GM18858 (cell line): Measurements from ENCODE around the gene CA14.
"Not testable (repeated sequence)": the region's sequence is repeated elsewhere in the genome, so short reads cannot be mapped to it uniquely, and the experiment has no call there.

Experiments used
- ATAC-seq: cut with Tn5 transposase; IDR thresholded peaks from one replicate; pipeline ENCODE4 v1.9.1; 2021; ENCODE audit not compliant: unreplicated experiment

The CA14 gene

GRCh38 chr1:150235852-150236613 lies 21.5 kb upstream of the CA14 start, which contains the start of gene ANP32E:
ANP32E (minus strand) TSS chr1:150236112; CDS start chr1:150235786, 326 bp downstream.
- ATAC-seq, result peak; percentile 67

GRCh38 chr1:150236614-150237100 lies 20.9 kb upstream of the CA14 start:
- no peak for ATAC-seq

- ATAC-seq, result not testable (repeated sequence)
These were observed 20.4 kb upstream of the CA14 start for GRCh38 chr1:150237176-150237575.

DNA sequence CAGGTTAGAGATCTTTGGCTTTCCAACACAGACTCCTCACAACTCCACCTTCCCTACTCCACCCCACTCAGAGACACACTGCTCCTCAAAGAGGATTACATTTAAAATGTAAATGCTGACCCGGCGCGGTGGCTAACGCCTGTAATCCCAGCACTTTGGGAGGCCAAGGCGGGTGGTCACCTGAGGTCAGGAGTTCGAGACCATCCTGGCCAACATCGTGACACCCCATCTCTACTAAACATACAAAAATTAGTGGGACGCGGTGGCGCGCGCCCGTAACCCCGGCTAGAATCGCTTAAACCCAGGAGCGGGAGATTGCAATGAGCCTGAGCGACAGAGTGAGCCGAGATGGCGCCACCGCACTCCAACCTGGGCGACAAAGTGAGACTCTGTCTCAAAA lies 19.8 kb upstream of the CA14 start:
- no peak for ATAC-seq

DNA sequence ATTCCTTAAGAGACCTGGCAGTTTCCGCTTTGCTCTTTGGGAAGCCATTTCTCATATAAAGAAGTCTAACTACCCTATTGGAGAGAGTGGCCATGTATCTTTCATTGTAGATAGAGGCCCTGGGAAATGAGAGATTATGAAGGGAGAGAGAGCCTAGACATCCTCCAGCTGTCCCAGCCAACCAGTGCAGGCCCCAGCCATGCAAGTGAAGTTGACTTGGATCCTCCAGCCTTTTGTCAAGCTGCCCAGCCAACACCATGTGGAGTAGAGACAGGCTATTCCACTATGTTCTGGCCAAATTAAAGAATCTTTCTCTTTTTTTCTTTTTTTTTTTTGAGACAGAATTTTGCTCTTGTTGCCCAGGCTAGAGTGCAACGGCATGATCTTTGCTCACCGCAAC lies 14.6 kb upstream of the CA14 start:
- ATAC-seq, result no peak

- no peak for ATAC-seq
These were observed 7.6 kb upstream of the CA14 start for GRCh38 chr1:150249936-150250335.

DNA sequence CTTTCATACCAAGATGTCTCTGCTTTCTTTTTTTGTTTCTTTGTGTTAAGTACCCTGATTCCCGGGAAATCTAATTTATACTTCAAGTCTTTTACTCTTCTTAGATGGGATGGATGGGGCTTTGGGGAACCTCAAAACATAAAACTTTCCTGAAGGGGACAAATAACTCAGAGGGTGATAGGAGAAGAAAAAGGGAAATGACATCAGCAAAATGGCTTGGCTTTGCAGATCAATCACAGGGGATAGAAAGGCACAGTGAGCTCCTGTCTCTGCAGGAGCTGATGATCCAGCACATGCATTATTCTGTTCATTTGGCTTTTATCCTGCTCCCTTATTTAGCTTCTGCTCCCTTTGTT lies 1.4 kb upstream of the CA14 start:
- ATAC-seq, result no peak

DNA sequence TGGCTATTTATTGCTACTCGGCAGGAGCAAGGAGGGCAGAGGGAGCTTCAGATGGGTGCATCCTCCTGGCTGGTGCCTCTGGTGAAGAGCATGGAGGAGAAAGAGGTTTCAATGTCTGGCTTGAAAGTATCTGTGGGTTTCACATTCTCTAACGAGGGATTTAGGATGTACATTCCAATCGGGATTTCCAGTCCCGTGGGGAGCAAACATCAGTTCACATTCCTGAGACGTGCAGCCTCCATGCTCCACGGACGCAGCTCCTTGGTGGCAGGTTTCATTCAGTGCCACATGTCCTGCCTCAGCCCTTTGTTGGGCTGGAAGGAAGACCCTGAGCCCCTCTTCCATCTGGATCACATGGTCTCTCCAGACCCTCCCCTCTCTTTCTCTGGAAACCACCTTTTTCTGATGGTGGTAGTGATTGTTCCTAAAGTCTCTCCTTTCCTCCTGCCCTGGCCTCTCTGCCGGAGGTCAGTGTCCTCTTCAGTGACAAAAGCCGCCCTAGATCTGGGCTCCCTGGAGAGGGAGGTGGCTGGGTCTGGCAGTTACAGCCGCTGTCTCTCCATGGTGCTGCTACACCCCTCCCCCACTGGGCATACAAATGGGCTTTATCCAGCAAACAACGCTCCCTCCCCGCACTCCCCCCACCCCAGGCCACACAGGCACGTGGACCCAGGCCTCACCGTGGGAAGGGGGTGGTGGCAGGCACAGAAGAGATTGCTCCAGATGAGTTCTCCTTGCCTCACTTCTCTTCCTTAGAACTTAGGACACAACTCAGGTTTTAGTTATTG lies 826 bp upstream of the CA14 start:
- no peak for ATAC-seq

DNA sequence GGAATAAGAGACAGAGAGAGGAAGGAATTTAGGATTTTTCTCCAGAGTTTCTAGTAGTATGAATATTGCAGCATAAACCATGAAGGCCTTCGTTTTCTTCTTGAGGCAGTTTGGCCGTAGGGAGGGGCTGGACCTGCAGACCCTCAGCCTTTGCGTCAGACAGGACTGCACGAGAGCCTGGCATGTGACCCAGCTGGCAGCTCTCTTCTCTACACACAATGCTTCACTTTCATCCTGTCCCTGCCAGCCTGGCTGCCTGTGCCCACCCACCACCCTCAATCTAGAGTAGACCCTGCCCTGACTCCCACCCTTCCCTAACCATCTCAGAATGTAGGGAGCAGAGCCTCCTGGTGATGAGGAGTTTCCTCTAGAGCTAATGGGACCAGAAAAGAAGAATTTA lies 1.6 kb downstream of the CA14 start:
- no peak for ATAC-seq

- ATAC-seq, result no peak
These were observed 2.4 kb downstream of the CA14 start for GRCh38 chr1:150259758-150260669.

DNA sequence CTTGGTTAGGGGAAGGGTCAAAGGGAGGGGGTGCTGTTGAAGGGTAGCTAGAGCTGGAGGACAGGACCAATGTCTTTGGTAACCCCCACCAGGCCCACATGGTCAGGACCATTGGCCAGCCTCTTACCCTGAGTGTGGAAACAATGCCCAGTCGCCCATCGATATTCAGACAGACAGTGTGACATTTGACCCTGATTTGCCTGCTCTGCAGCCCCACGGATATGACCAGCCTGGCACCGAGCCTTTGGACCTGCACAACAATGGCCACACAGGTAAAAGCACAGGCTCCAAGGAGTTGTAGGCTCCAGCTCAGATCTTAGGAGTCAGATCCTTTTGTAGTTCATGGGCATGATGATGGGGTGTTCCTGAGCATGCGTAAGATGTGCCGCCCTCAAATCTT lies 3.8 kb downstream of the CA14 start:
- no peak for ATAC-seq

DNA sequence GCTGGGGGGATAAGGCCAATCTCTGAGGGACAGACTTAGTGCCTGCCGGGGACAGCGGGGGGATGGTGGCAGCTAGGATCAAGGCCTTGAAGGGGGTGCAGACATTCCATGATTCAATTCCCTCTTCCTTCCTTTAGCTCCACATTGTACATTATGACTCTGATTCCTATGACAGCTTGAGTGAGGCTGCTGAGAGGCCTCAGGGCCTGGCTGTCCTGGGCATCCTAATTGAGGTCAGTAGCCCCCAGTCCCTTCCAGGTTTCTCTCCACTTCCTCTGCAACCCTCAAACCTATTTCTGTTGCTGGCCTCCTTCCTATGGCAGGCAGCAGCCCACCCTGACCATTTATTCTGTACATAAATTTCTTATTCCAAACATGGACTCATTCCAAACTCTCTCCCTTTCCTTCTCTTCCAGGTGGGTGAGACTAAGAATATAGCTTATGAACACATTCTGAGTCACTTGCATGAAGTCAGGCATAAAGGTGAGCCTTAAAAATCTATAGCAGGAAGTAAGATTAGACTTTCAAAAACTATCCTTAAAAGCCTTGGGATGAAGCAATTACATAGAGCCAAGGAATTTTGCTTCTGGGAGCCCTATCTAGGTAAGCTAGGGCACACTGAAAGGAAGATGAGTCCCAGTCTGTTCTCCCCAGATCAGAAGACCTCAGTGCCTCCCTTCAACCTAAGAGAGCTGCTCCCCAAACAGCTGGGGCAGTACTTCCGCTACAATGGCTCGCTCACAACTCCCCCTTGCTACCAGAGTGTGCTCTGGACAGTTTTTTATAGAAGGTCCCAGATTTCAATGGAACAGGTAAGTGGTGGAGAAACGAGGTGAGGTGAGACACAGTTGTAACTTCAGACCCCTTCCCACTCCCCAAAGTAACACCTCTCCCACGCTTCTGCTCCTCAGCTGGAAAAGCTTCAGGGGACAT lies 5.1 kb downstream of the CA14 start:
- ATAC-seq, result no peak

- ATAC-seq, result no peak
These were observed 6.0 kb downstream of the CA14 start for GRCh38 chr1:150263549-150263948.

GRCh38 chr1:150267896-150268295 lies 10.3 kb downstream of the CA14 start:
- ATAC-seq, result no peak

DNA sequence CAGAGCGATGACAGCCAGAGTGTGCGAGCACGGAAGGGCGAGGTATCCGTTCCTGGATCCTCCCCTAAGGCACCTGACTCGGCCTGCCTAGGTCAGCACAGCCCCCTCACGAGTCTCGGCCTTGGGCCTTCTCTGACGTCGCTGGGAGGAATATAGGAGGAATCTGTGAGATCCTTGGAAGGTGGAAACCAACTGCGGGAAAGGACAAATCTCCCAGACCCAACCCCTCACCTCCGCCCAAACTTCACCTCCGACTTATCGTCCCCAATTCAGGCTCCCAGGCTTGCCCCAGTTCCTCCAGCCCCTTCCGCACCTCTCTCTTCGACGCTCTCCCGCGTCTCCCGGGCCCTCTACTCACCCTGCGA lies 10.7 kb downstream of the CA14 start:
- no peak for ATAC-seq

DNA sequence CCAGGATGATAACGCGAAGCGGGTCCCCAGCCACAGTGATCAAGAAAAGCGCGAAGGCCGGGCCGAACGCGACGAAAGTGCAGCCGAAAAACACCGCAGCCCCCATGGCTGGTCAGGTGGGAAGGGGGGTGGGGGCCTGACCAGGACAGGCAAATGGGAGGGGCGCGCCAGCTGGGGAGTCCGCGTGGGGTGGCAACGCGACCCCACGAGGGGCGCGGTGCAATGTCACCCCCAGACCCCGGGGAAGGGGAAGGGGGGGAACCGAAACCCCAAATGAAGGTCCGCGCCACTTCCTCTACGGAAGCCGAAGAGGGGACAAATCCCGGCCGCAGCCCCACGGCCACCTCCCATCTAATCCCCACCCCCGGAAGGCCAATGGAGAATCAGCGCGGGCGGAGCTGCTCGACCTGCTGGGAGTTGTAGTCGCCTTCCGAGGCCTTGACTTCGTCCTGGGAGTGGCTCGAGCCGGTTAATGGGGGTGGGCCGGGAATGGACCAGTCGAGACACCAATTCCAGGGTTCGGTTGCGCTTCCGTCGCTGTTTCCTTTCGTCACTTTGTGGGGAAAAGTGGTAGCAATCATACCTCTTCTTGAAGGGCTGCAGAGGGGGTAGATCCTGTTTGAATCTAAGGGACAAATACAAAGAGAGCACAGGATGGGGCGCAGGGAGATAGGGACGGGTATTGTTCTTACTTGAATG lies 11.3 kb downstream of the CA14 start, which contains the start of gene APH1A:
Gene APH1A (minus strand): TSS at position 312 of the 699 bp plus-strand sequence. CDS start 206 bp downstream, at position 106.
- ATAC-seq, result peak; percentile 59

DNA sequence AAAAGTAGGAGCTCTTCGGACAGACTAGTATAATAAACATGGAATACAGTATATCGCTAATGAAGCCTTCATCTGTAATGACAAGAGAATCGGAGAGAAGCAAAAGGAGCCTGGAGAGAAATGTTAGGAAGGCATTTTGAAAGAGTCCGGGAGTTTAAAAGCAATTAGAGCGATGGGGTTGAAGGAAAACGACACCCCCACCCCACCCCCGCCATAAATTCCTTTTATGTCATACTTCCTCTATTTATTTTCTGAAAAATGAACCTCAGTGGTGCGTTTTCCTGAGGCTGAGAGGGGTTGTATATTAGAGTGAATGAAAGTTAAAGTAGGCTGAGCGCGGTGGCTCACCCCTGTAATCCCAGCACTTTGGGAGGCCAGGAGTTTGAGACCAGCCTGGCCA lies 11.9 kb downstream of the CA14 start:
- ATAC-seq, result no peak

DNA sequence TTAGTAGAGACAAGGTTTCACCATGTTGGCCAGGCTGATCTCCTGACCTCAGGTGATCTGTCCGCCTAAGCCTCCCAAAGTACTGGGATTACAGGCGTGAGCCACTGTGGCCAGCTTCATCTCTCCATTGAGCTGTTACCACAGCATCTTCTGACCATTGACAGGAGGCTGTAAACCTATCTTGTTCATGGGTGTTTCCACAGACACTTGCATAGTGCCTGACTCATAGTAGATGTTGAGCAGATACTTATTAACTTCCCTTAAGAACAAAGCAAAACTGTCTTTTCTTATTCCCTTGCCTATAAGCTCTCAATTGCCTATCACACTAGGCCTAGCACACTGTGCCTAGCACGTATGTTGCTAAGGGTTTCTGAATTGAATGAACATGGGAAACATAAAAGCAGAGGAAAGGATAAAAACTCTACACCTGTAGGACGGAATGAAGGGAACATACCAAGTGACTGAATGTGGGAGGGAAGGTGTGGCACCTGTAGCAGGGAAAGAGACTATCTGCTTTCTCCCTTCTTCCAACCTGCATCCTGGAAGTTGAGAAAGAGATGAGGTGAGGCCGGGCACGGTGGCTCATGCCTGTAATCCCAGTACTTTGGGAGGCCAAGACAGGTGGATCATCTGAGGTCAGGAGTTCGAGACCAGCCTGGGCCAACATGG lies 13.9 kb downstream of the CA14 start:
- no peak for ATAC-seq

GRCh38 chr1:150273311-150273710 lies 15.7 kb downstream of the CA14 start:
- ATAC-seq, result no peak
